ENCODE measurements around the gene CCNY. TPM values are rescaled to one million over a fixed set of nuclear protein-coding genes. Genes with fewer than 3 reads are reported as not detected.
"Not testable (repeated sequence)": the region's sequence is repeated elsewhere in the genome, so short reads cannot be mapped to it uniquely, and the experiment has no call there.

CCNY gene
- total and polyA plus RNA-seq, 2 of the 13 experiments (the other 11 are each of a cell fraction or from before 2014, with no cell fraction given) = 48.2 to 54.7 TPM

GRCh38 chr10:35536789-35537188 is 200.5 kb downstream of the CCNY start (continued):
- TF ChIP-seq, protein P1, sequence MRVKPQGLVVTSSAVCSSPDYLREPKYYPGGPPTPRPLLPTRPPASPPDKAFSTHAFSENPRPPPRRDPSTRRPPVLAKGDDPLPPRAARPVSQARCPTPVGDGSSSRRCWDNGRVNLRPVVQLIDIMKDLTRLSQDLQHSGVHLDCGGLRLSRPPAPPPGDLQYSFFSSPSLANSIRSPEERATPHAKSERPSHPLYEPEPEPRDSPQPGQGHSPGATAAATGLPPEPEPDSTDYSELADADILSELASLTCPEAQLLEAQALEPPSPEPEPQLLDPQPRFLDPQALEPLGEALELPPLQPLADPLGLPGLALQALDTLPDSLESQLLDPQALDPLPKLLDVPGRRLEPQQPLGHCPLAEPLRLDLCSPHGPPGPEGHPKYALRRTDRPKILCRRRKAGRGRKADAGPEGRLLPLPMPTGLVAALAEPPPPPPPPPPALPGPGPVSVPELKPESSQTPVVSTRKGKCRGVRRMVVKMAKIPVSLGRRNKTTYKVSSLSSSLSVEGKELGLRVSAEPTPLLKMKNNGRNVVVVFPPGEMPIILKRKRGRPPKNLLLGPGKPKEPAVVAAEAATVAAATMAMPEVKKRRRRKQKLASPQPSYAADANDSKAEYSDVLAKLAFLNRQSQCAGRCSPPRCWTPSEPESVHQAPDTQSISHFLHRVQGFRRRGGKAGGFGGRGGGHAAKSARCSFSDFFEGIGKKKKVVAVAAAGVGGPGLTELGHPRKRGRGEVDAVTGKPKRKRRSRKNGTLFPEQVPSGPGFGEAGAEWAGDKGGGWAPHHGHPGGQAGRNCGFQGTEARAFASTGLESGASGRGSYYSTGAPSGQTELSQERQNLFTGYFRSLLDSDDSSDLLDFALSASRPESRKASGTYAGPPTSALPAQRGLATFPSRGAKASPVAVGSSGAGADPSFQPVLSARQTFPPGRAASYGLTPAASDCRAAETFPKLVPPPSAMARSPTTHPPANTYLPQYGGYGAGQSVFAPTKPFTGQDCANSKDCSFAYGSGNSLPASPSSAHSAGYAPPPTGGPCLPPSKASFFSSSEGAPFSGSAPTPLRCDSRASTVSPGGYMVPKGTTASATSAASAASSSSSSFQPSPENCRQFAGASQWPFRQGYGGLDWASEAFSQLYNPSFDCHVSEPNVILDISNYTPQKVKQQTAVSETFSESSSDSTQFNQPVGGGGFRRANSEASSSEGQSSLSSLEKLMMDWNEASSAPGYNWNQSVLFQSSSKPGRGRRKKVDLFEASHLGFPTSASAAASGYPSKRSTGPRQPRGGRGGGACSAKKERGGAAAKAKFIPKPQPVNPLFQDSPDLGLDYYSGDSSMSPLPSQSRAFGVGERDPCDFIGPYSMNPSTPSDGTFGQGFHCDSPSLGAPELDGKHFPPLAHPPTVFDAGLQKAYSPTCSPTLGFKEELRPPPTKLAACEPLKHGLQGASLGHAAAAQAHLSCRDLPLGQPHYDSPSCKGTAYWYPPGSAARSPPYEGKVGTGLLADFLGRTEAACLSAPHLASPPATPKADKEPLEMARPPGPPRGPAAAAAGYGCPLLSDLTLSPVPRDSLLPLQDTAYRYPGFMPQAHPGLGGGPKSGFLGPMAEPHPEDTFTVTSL (CRISPR knock-in tag; IDR thresholded peaks at IDR 0.05; ENCODE audit: borderline replicate concordance) = no peak
- TF ChIP-seq ZNF296 (CRISPR knock-in tag; conservative IDR thresholded peaks at IDR 0.05) = no peak

DNA sequence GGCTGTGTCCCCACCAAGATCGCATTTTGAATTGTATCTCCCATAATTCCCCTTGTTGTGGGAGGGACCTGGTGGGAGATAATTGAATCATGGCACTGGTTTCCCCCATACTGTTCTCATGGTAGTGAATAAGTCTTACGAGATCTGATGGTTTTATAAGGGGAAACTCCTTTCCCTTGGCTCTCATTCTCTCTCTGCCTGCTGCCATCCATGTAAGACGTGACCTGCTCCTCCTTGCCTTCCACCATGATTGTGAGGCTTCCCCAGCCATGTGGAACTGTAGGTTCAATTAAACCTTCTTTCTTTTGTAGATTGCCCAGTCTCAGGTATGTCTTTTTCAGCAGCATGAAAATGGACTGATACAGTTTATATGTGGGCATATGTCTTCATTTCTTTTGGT is 201.6 kb downstream of the CCNY start:
- H3K4me2 ChIP-seq (ENCODE audit: low read depth, low read length); H3K27me3 ChIP-seq (ENCODE audit: control insufficient read depth in 1 of 2, insufficient read depth in 2 of 2, low read length in 2 of 2); H2AFZ ChIP-seq (ENCODE audit: low read length); ATAC-seq; H3K9ac ChIP-seq (ENCODE audit: insufficient read depth, low read depth, low read length); H3K9me3 ChIP-seq (ENCODE audit: low read length); H4K20me1 ChIP-seq (ENCODE audit: insufficient read depth, low read length); DNase-seq (ENCODE audit: low spot score); H3K27ac ChIP-seq (ENCODE audit: extremely low read length, insufficient read depth, low read length); H3K79me2 ChIP-seq (ENCODE audit: insufficient read depth, low read length); intact Hi-C loops (cut with micrococcal nuclease; ENCODE audit: unreplicated experiment); FAIRE-seq; H3K4me3 ChIP-seq (replicated peaks in 1 of 3; ENCODE audit: insufficient read depth in 1 of 3, low read depth in 2 of 3, low read length in 3 of 3); CTCF ChIA-PET (ENCODE audit: low intra/inter-chr PET ratio, low total read pairs); POLR2A ChIA-PET; in situ Hi-C loops (cut with HindIII; ENCODE audit: extremely low pct_ligation_motif_present, low pct_unique_long_range_greater_than_20kb); BruUV-seq (replicated peaks): not testable (repeated sequence)
- Histone ChIP-seq H3K36me3 (replicated peaks in 1 of 2; ENCODE audit: control insufficient read depth in 1 of 2, insufficient read depth in 2 of 2, low read length in 2 of 2) (peaks cover 13 to 55% of the 10 kb centered on the region in 2 experiments), H3K4me1 (ENCODE audit: insufficient read depth, low read length) (peaks cover 12% of the 10 kb centered on the region)
- 98% methylated on average over 3 of the region's 3 CpGs for WGBS (ENCODE audit: low lambda C conversion rate)

All from HepG2 (cell line).